K562 (cell line): ENCODE results near the gene MAST1. TPM values are rescaled to one million over a fixed set of nuclear protein-coding genes. Genes with fewer than 3 reads are reported as not detected.

Experiments
- ARID1B ChIP-seq: fragments of 450-650 bp; IDR thresholded peaks from 2 replicates; pipeline ENCODE4 v1.6.1; 2016; ENCODE audit warnings: antibody characterized with exemption, mild to moderate bottlenecking, inconsistent platforms
- ATF7 ChIP-seq: fragments of 450-650 bp; IDR thresholded peaks from 2 replicates; pipeline ENCODE4 v1.7.1; 2014; ENCODE audit warnings: mild to moderate bottlenecking, moderate library complexity
- DACH1 ChIP-seq: fragments of 450-650 bp; IDR thresholded peaks from 2 replicates; pipeline ENCODE4 v1.6.1; 2018; ENCODE audit not compliant: partially characterized antibody
- HOMEZ ChIP-seq: fragments of 250-450 bp; sonication (Bioruptor Pico); IDR thresholded peaks from 2 replicates; pipeline ENCODE4 v1.4.0; 2020; ENCODE audit warnings: mild to moderate bottlenecking, moderate library complexity
- KLF13 ChIP-seq: fragments of 450-650 bp; IDR thresholded peaks from 2 replicates; pipeline ENCODE4 v1.6.1; 2016; ENCODE audit warnings: missing genetic modification characterization, low read depth, mild to moderate bottlenecking, missing compliant biosample characterization, moderate library complexity, borderline replicate concordance
- PHF20 ChIP-seq: fragments of 450-650 bp; IDR thresholded peaks from 2 replicates; pipeline ENCODE4 v1.6.1; 2018; ENCODE audit not compliant: partially characterized antibody
- PHTF2 ChIP-seq: fragments of 250-450 bp; sonication (Bioruptor Pico); IDR thresholded peaks from 2 replicates; pipeline ENCODE4 v1.5.0; 2021; ENCODE audit warnings: mild to moderate bottlenecking
- RBFOX2 ChIP-seq: fragments of 200-400 bp; formaldehyde crosslinking; IDR thresholded peaks from 2 replicates; pipeline ENCODE4 v1.6.1; 2017; ENCODE audit warnings: low read depth, mild to moderate bottlenecking, low read length, moderate library complexity
- REST ChIP-seq, 2 experiments: fragments of 450-650 bp; formaldehyde crosslinking in 1 of 2; IDR thresholded peaks; 2 replicates each; pipeline versions ENCODE4 v1.4.0 to v1.6.1; 2014 to 2020; ENCODE audit warnings: mild to moderate bottlenecking in 2 of 2, borderline replicate concordance in 1 of 2, low read depth in 1 of 2
- SAFB2 ChIP-seq: fragments of 200-400 bp; formaldehyde crosslinking; IDR thresholded peaks from 2 replicates; pipeline ENCODE4 v1.6.1; 2018; ENCODE audit warnings: borderline replicate concordance, low read length, low read depth, moderate library complexity; ENCODE audit not compliant: severe bottlenecking
- SIN3A ChIP-seq, 2 experiments: fragments of 150-350 bp in 1 of 2; IDR thresholded peaks; 2 replicates each; pipeline ENCODE4 v1.6.1; 2011 to 2016; ENCODE audit warnings: borderline replicate concordance in 2 of 2, low read depth in 2 of 2, low read length in 2 of 2, mild to moderate bottlenecking in 2 of 2, moderate library complexity in 2 of 2; ENCODE audit not compliant: control insufficient read depth in 1 of 2
- TFE3 ChIP-seq: fragments of 450-650 bp; formaldehyde crosslinking; IDR thresholded peaks from 2 replicates; pipeline ENCODE4 v1.4.0; 2020; ENCODE audit warnings: mild to moderate bottlenecking, mixed read lengths
- ZNF174 ChIP-seq: fragments of 250-450 bp; sonication (Bioruptor Pico); IDR thresholded peaks from 2 replicates; pipeline ENCODE4 v1.4.0; 2020; ENCODE audit warnings: mild to moderate bottlenecking
- ZNF584 ChIP-seq: fragments of 200-800 bp; sonication (Bioruptor generic); IDR thresholded peaks from 2 replicates; pipeline ENCODE4 v1.6.1; 2016; ENCODE audit warnings: low read depth, mild to moderate bottlenecking, missing genetic modification characterization, missing compliant biosample characterization
- ZNF644 ChIP-seq: fragments of 200-800 bp; sonication (Bioruptor generic); IDR thresholded peaks from 2 replicates; pipeline ENCODE4 v1.6.1; 2016; ENCODE audit warnings: low read depth, missing genetic modification characterization, missing compliant biosample characterization
- polyA plus RNA-seq, 8 experiments: library from polyadenylated mRNA; depleted of rRNA in 4 of 8; stranded (reverse) in 5 of 8; unstranded in 3 of 8; fragments of >200 nt; fragmentation: Nextera tagmentation in 2 of 8; fragmentation: Illumina TruSeq in 1 of 8; extraction: Ambion mirVana in 2 of 8; extraction: Trizol in 1 of 8; gene quantifications; 2 replicates each; pipeline versions ENCODE4 v1.2.1 to v1.2.3, GENCODE V29; 2011 to 2014; ENCODE audit warnings: inconsistent platforms in 1 of 8, missing spikeins in 1 of 8
- total RNA-seq, 7 experiments: library from RNA; depleted of rRNA in 6 of 7; stranded (reverse); fragments of >200 nt in 6 of 7; fragmentation: Illumina TruSeq in 2 of 7; extraction: Trizol in 2 of 7; gene quantifications; 2 replicates each; pipeline versions ENCODE4 v1.2.1 to v1.2.3, GENCODE V29; 2011 to 2021; ENCODE audit warnings: low replicate concordance in 1 of 7

The MAST1 gene
- total and polyA plus RNA-seq, 9 of the 15 experiments (the other 6 are each of a cell fraction or from before 2014, with no cell fraction given) = 0.48 to 10.3 (median 3.9) TPM

GRCh38 chr19:12825254-12826131, 12.8 kb upstream of the MAST1 start (continued):
- TF ChIP-seq REST (IDR thresholded peaks at IDR 0.05; ENCODE audit: borderline replicate concordance) = peak; percentile 38
- TF ChIP-seq REST (CRISPR knock-in tag; IDR thresholded peaks at IDR 0.05; ENCODE audit: low read depth) = no peak
- TF ChIP-seq ATF7 = peak; percentile 43
- TF ChIP-seq HOMEZ = no peak
- peak; percentile 26; the same call in 1 of the 2 replicates for TF ChIP-seq TFE3 (CRISPR knock-in tag)
- no peak for TF ChIP-seq PHTF2
- TF ChIP-seq SAFB2 = no peak
- TF ChIP-seq ZNF174 (CRISPR knock-in tag) = no peak
- no peak for TF ChIP-seq SIN3A (IDR thresholded peaks at IDR 0.05; ENCODE audit: borderline replicate concordance in 2 of 2, control insufficient read depth in 1 of 2, low read depth in 2 of 2, low read length in 2 of 2)
- peak; percentile 33; the same call in 1 of the 2 replicates for TF ChIP-seq ARID1B
- TF ChIP-seq ZNF644 = no peak
- no peak for TF ChIP-seq PHF20
- peak; percentile 48; the same call in 1 of the 2 replicates for TF ChIP-seq RBFOX2
- TF ChIP-seq ZNF584 (CRISPR knock-in tag) = no peak
- TF ChIP-seq KLF13 (tag) = no peak
- TF ChIP-seq DACH1 = no peak
